T-cell (primary cell): ENCODE measurements around the gene B4GALT1. TPM values are rescaled to one million over a fixed set of nuclear protein-coding genes. Genes with fewer than 3 reads are reported as not detected.
"Not testable (repeated sequence)": the region's sequence is repeated elsewhere in the genome, so short reads cannot be mapped to it uniquely, and the experiment has no call there.

Experiments used
- ATAC-seq, 4 experiments: fragments of 200-7000 bp in 3 of 4; fragments of 150-1000 bp in 1 of 4; cut with Tn5 transposase; replicated peaks in 1 of 4; 1 replicate in 3 of 4; 2 replicates in 1 of 4; pipeline ENCODE4 v1.10.0; 2021; ENCODE audit warnings: moderate library complexity in 3 of 4, mild to moderate bottlenecking in 2 of 4, moderate number of reproducible peaks in 1 of 4
- CTCF ChIA-PET, 2 donors: fragments of 300-600 bp; sonication (Branson Sonifier 250); formaldehyde crosslinking; loops; one replicate each; lab custom pipeline; 2022; ENCODE audit warnings: antibody characterized with exemption in 2 of 2; lab: Charles Lee
- POLR2A ChIA-PET, 2 donors: fragments of 300-600 bp; sonication (Branson Sonifier 250); formaldehyde crosslinking; loops; one replicate each; lab custom pipeline; 2022; ENCODE audit warnings: antibody characterized with exemption in 2 of 2; lab: Charles Lee
- DNase-seq, 35 experiments: peaks; one replicate each; pipeline versions ENCODE4 v3.0.0 to v3.0.0-alpha.2; 2013 to 2023
- H3K27ac ChIP-seq: one replicate; pipeline ENCODE4 v1.5.1; 2013; ENCODE audit warnings: low read length
- H3K27me3 ChIP-seq, 2 experiments: replicated peaks in 1 of 2; 1 replicate in 1 of 2; 2 replicates in 1 of 2; pipeline versions ENCODE4 v1.6.1 to v1.7.0; 2013; ENCODE audit warnings: low read length in 1 of 2, mixed read lengths in 1 of 2; ENCODE audit not compliant: control insufficient read depth in 2 of 2, insufficient read depth in 2 of 2; ENCODE audit errors: extremely low read depth in 1 of 2
- H3K36me3 ChIP-seq, 2 donors: 1 replicate in 1 of 2; 2 replicates in 1 of 2; pipeline versions ENCODE4 v1.6.1 to v1.7.0; 2013; ENCODE audit warnings: low read length in 1 of 2; ENCODE audit not compliant: control insufficient read depth in 2 of 2, insufficient read depth in 1 of 2; ENCODE audit errors: extremely low read depth in 1 of 2
- H3K4me1 ChIP-seq, 2 experiments: 1 replicate in 1 of 2; 2 replicates in 1 of 2; pipeline versions ENCODE4 v1.6.1 to v1.7.0; 2013; ENCODE audit warnings: low read length in 2 of 2, mixed read lengths in 1 of 2; ENCODE audit not compliant: insufficient read depth in 2 of 2, control insufficient read depth in 1 of 2; ENCODE audit errors: extremely low read depth in 1 of 2
- H3K4me3 ChIP-seq, 2 donors: 1 replicate in 1 of 2; 2 replicates in 1 of 2; pipeline versions ENCODE4 v1.5.1 to v1.7.0; 2013; ENCODE audit warnings: mild to moderate bottlenecking in 2 of 2, low read length in 1 of 2, moderate library complexity in 1 of 2; ENCODE audit not compliant: control insufficient read depth in 1 of 2; ENCODE audit errors: extremely low read depth in 1 of 2
- H3K9me3 ChIP-seq: 2 replicates; pipeline ENCODE4 v1.7.0; 2013
- H3K27ac Mint-ChIP-seq, 2 donors: one replicate each; pipeline ENCODE4 v1.8.0; 2020 to 2021; ENCODE audit warnings: mild to moderate bottlenecking in 2 of 2, mixed read lengths in 2 of 2
- H3K27me3 Mint-ChIP-seq, 2 donors: one replicate each; pipeline ENCODE4 v1.8.0; 2021 to 2022; ENCODE audit warnings: mixed read lengths in 2 of 2
- H3K36me3 Mint-ChIP-seq: one replicate; pipeline ENCODE4 v1.8.0; 2021; ENCODE audit warnings: mixed read lengths
- H3K4me1 Mint-ChIP-seq, 3 donors: one replicate each; pipeline ENCODE4 v1.8.0; 2020 to 2022; ENCODE audit warnings: mixed read lengths in 3 of 3, mild to moderate bottlenecking in 1 of 3
- H3K4me3 Mint-ChIP-seq, 3 donors: one replicate each; pipeline ENCODE4 v1.8.0; 2020 to 2022; ENCODE audit warnings: mild to moderate bottlenecking in 3 of 3, mixed read lengths in 3 of 3, moderate library complexity in 3 of 3
- H3K9me3 Mint-ChIP-seq, 3 donors: one replicate each; pipeline ENCODE4 v1.8.0; 2020 to 2022; ENCODE audit warnings: mixed read lengths in 3 of 3
- WGBS: methylation state at CpG from one replicate; pipeline ENCODE4 v1.1.5; 2013; ENCODE audit warnings: missing lambda C conversion rate; ENCODE audit not compliant: insufficient coverage; 5-methylcytosine and 5-hydroxymethylcytosine counted together
- total RNA-seq, 35 experiments: library from RNA in 6 of 35; stranded (reverse) in 6 of 35; fragments of 120-200 nt in 1 of 35; gene quantifications; one replicate each; pipeline versions ENCODE4 v1.2.1 to v1.2.4 and lab custom pipeline; 2013 to 2026

B4GALT1 gene
- total RNA-seq, 5 donors from 2014 or later (not counting 1 experiment from before 2014, with no cell fraction given) = 33.2 to 85.3 (median 44.1) TPM

GRCh38 chr9:33167972-33168461 lies 881 bp upstream of the B4GALT1 start:
- Histone ChIP-seq H3K4me1 (peaks cover 31 to 48% of the 10 kb centered on the region in 2 experiments), H3K4me3 (peak overlapping the region; percentile 28 to 56)
- CTCF ChIA-PET = interaction anchor here (0.9 to 2.8 kb wide), 4 partner anchors 9 to 88 kb away, joined by 3 to 8 read pairs (median 4); no protein-coding TSS in a partner anchor

GRCh38 chr9:33166231-33167083 lies 679 bp downstream of the B4GALT1 start:
- peak overlapping the region; percentile 84 to 97 for H3K4me3 ChIP-seq
- peak in 1 of 4 experiments; percentile 2 for ATAC-seq
- DNase-seq = no peak

More at GRCh38 chr9:33167972-33168461, 881 bp upstream of the B4GALT1 start:
- Histone ChIP-seq H3K27me3 (no peaks in the 10 kb centered on the region), H3K27ac (peak overlapping the region; percentile 98), H3K9me3 (no peaks in the 10 kb centered on the region), H3K36me3 (peaks cover 0 to 3% of the 10 kb centered on the region in 2 donors)
- peak overlapping the region; percentile 86 to 96 (median 91) for H3K4me3 Mint-ChIP-seq
- DNase-seq = peak in 5 of 35 experiments; percentile 3 to 47 (median 25)
- H3K9me3 Mint-ChIP-seq = no peaks in the 10 kb centered on the region
- no peaks in the 10 kb centered on the region for H3K36me3 Mint-ChIP-seq
- POLR2A ChIA-PET = interaction anchor here (1.0 to 1.4 kb wide), 3 partner anchors 17 to 27 kb away, joined by 5 to 8 read pairs (median 7); no protein-coding TSS in a partner anchor
- peak in 3 of 4 experiments; percentile 1 to 12 (median 3) for ATAC-seq
- WGBS = 24% methylated on average over 4 of the region's 8 CpGs
- H3K4me1 Mint-ChIP-seq = peaks cover 54 to 56% (median 54%) of the 10 kb centered on the region in 3 donors
- H3K27ac Mint-ChIP-seq = peak overlapping the region; percentile 99
- H3K27me3 Mint-ChIP-seq = no peaks in the 10 kb centered on the region

GRCh38 chr9:33165263-33166151 lies 1.6 kb downstream of the B4GALT1 start:
- Mint-ChIP-seq H3K4me3 (peak overlapping the region; percentile 86 to 97 (median 96)), H3K27ac (peak overlapping the region; percentile 90 to 95), H3K9me3 (no peaks in the 10 kb centered on the region), H3K36me3 (no peaks in the 10 kb centered on the region), H3K27me3 (no peaks in the 10 kb centered on the region), H3K4me1 (peaks cover 76 to 79% (median 77%) of the 10 kb centered on the region in 3 donors)
- DNase-seq = peak in 9 of 35 experiments; percentile 22 to 68 (median 39)
- H3K36me3 ChIP-seq = peaks cover 0 to 3% of the 10 kb centered on the region in 2 donors
- ATAC-seq = no peak
- CTCF ChIA-PET = no interaction called here
- POLR2A ChIA-PET = no interaction called here
- no peaks in the 10 kb centered on the region for H3K27me3 ChIP-seq
- H3K9me3 ChIP-seq = no peaks in the 10 kb centered on the region
- peak overlapping the region; percentile 97 for H3K27ac ChIP-seq
- H3K4me1 ChIP-seq = peaks cover 46 to 72% of the 10 kb centered on the region in 2 experiments
- peak overlapping the region; percentile 84 to 97 for H3K4me3 ChIP-seq
- WGBS = 25% methylated on average over 3 of the region's 10 CpGs

More at GRCh38 chr9:33166231-33167083, 679 bp downstream of the B4GALT1 start:
- Mint-ChIP-seq H3K27ac (peak overlapping the region; percentile 90 to 95), H3K9me3 (no peaks in the 10 kb centered on the region), H3K36me3 (no peaks in the 10 kb centered on the region), H3K27me3 (no peaks in the 10 kb centered on the region), H3K4me3 (peak overlapping the region; percentile 86 to 97 (median 96)), H3K4me1 (peaks cover 69 to 72% (median 70%) of the 10 kb centered on the region in 3 donors)
- ChIA-PET POLR2A (interaction anchor here (0.6 to 1.4 kb wide), 4 partner anchors 11 to 25 kb away, joined by 5 to 15 read pairs (median 7); no protein-coding TSS in a partner anchor), CTCF (interaction anchor here (0.6 to 2.8 kb wide), 3 partner anchors 60 to 146 kb away, joined by 3 to 8 read pairs (median 7); no protein-coding TSS in a partner anchor)
- peaks cover 42 to 62% of the 10 kb centered on the region in 2 experiments for H3K4me1 ChIP-seq
- H3K27me3 ChIP-seq = no peaks in the 10 kb centered on the region
- peaks cover 0 to 3% of the 10 kb centered on the region in 2 donors for H3K36me3 ChIP-seq
- H3K9me3 ChIP-seq = no peaks in the 10 kb centered on the region
- under 1% methylated on average over 47 of the region's 51 CpGs for WGBS
- peak overlapping the region; percentile 97 for H3K27ac ChIP-seq

GRCh38 chr9:33164921-33165262 lies 2.2 kb downstream of the B4GALT1 start:
- Mint-ChIP-seq H3K4me3 (peak overlapping the region; percentile 86 to 97 (median 96)), H3K27ac (peak overlapping the region; percentile 94 to 96), H3K4me1 (peaks cover 80 to 86% (median 81%) of the 10 kb centered on the region in 3 donors)
- H3K36me3 Mint-ChIP-seq, ATAC-seq, H3K27me3 Mint-ChIP-seq, H3K27me3 ChIP-seq, CTCF ChIA-PET, H3K9me3 ChIP-seq, H3K36me3 ChIP-seq, H3K9me3 Mint-ChIP-seq, DNase-seq, POLR2A ChIA-PET: not testable (repeated sequence)
- Histone ChIP-seq H3K27ac (peak overlapping the region; percentile 97), H3K4me3 (peak overlapping the region; percentile 84 to 97), H3K4me1 (peaks cover 52 to 76% of the 10 kb centered on the region in 2 experiments)
- no CpG with 5 or more reads among the region's 7 CpGs for WGBS

- H3K4me1 ChIP-seq = peaks cover 58 to 83% of the 10 kb centered on the region in 2 experiments
Observed at GRCh38 chr9:33164138-33164809, 2.9 kb downstream of the B4GALT1 start.

More at GRCh38 chr9:33164138-33164809, 2.9 kb downstream of the B4GALT1 start:
- peak overlapping the region; percentile 45 to 97 for H3K4me3 ChIP-seq
- Mint-ChIP-seq H3K9me3 (no peaks in the 10 kb centered on the region), H3K36me3 (no peaks in the 10 kb centered on the region), H3K4me3 (peak overlapping the region; percentile 76 to 96 (median 80)), H3K27ac (peak overlapping the region; percentile 94 to 96), H3K27me3 (no peaks in the 10 kb centered on the region), H3K4me1 (peaks cover 86 to 89% (median 87%) of the 10 kb centered on the region in 3 donors)
- 8% methylated on average over 8 of the region's 11 CpGs for WGBS
- peaks cover 0 to 3% of the 10 kb centered on the region in 2 donors for H3K36me3 ChIP-seq
- no peaks in the 10 kb centered on the region for H3K27me3 ChIP-seq
- DNase-seq (peak in 3 of 35 experiments; percentile 21 to 57 (median 32)), ATAC-seq (no peak)
- H3K27ac ChIP-seq = peak overlapping the region; percentile 97
- POLR2A ChIA-PET = no interaction called here
- no peaks in the 10 kb centered on the region for H3K9me3 ChIP-seq
- CTCF ChIA-PET = interaction anchor here in 1 of 2 donors (0.6 kb wide), 1 partner anchor 361 kb away, joined by 5 read pairs; no protein-coding TSS in a partner anchor
